ENCODE results near the gene USP34.

USP34 gene

GRCh38 chr2:61423714-61424113 is 47.2 kb downstream of the USP34 start:
- TF ChIP-seq, protein P1, sequence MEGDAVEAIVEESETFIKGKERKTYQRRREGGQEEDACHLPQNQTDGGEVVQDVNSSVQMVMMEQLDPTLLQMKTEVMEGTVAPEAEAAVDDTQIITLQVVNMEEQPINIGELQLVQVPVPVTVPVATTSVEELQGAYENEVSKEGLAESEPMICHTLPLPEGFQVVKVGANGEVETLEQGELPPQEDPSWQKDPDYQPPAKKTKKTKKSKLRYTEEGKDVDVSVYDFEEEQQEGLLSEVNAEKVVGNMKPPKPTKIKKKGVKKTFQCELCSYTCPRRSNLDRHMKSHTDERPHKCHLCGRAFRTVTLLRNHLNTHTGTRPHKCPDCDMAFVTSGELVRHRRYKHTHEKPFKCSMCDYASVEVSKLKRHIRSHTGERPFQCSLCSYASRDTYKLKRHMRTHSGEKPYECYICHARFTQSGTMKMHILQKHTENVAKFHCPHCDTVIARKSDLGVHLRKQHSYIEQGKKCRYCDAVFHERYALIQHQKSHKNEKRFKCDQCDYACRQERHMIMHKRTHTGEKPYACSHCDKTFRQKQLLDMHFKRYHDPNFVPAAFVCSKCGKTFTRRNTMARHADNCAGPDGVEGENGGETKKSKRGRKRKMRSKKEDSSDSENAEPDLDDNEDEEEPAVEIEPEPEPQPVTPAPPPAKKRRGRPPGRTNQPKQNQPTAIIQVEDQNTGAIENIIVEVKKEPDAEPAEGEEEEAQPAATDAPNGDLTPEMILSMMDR (IDR thresholded peaks at IDR 0.05), result no peak

- TF ChIP-seq, protein P1 (IDR thresholded peaks at IDR 0.05), result no peak
These were observed 49.3 kb downstream of the USP34 start for GRCh38 chr2:61421611-61422010.

DNA sequence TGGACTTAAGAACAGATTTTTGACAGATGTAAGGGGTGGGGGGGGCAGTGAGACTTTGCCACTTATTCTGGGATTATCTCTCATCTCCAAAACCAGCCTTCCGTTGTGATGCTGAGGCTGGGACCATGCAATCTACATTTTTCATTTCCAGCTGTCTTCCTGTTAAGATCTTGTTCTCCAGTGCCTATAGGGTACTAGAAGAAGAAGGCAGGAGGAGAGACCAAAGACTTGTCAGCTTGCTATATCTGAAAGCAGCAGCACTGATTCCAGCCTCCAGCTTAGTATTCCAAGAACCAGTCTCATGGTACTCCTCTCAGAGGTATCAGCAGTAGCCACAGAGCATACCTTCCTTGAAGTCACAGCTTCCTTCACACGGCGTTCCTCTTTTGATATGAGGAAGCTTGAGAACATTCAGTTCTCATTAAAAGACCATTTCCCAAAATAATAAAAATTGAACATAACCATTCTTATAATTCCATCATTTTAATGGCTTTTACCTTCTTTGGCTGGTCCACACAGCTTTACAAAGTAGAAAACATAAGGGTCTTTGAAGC is 49.8 kb downstream of the USP34 start:
- TF ChIP-seq, protein P1 (IDR thresholded peaks at IDR 0.05), result no peak

DNA sequence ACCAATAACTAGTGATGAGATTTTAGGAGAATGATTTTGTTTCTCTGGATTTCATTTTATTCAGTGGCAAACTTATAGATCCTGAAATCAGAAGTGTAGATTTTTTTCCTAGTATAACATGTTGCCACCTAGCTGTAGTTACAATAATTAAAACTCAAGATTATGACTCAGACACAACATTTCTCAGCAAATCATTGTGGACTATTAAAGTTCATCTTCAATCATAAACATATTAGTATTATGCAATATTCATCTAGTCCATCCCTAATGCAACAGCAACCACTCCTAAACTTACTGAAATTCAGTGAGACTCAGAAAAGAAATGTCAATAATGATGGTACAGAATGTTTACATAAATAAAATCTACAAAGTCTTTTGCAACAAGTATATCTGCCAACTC is 51.3 kb downstream of the USP34 start:
- TF ChIP-seq, protein P1 (IDR thresholded peaks at IDR 0.05), result no peak

GRCh38 chr2:61419129-61419528 is 51.8 kb downstream of the USP34 start:
- TF ChIP-seq, protein P1 (IDR thresholded peaks at IDR 0.05), result no peak

GRCh38 chr2:61416871-61417645 is 53.8 kb downstream of the USP34 start:
- TF ChIP-seq, protein P1 (IDR thresholded peaks at IDR 0.05), result no peak

DNA sequence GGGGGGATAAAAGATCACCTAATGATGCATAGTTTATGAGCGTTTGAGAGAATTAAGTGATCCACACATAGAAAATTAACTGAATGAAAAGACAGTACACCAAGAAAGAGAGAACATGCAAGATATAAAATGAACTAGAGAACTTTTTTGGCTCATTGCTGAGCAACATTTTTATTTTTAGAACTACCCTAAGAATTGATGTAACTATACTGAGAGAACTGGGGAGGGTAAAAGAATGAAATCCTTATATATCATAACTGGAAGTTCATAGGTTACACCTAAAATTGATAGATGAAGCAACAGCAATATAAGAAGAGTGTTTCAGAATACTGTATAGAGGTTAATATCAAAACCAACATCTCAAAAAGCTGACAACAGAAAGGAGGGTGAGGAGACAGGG is 55.6 kb downstream of the USP34 start:
- TF ChIP-seq, protein P1 (IDR thresholded peaks at IDR 0.05), result no peak

Data from LNCAP (cell line).